IMR-90 (cell line): ENCODE results near the gene SHISAL1. TPM values are rescaled to one million over a fixed set of nuclear protein-coding genes. Genes with fewer than 3 reads are reported as not detected.

Experiments used
- ATAC-seq: fragments of 200-7000 bp; cut with Tn5 transposase; 2 replicates; pipeline ENCODE4 v1.9.1; 2020; ENCODE audit warnings: low read depth, mild to moderate bottlenecking, moderate library complexity
- BruUV-seq: library from RNA; stranded (reverse); fragments of 400-500 nt; replicated peaks from 2 replicates; lab custom pipeline; 2021; lab: Mats Ljungman, UMichigan
- CTCF ChIA-PET: fragments of 300-600 bp; formaldehyde crosslinking; extraction: SDS; loops from one replicate; lab custom pipeline; 2021; ENCODE audit warnings: antibody characterized with exemption; lab: Yijun Ruan, JAX
- POLR2A ChIA-PET: fragments of 300-600 bp; sonication (Branson Sonifier 250); formaldehyde crosslinking; loops from one replicate; lab custom pipeline; 2022; ENCODE audit warnings: antibody characterized with exemption; ENCODE audit not compliant: unreplicated experiment; lab: Charles Lee
- DNase-seq: peaks from one replicate; pipeline ENCODE4 v3.0.0; 2013
- H2AFZ ChIP-seq: replicated peaks from 2 replicates; pipeline ENCODE3; 2013; ENCODE audit warnings: low read length, mild to moderate bottlenecking; ENCODE audit not compliant: poor library complexity
- H2AK5ac ChIP-seq: 2 replicates; pipeline ENCODE4 v1.6.1; 2013; ENCODE audit warnings: low read depth, low read length, inconsistent platforms
- H2AK9ac ChIP-seq: replicated peaks from 2 replicates; pipeline ENCODE3; 2013; ENCODE audit warnings: mild to moderate bottlenecking, low read depth, low read length, moderate library complexity; ENCODE audit not compliant: poor library complexity
- H2BK120ac ChIP-seq: 2 replicates; pipeline ENCODE4 v1.6.1; 2013; ENCODE audit warnings: low read depth, low read length, inconsistent platforms
- H2BK15ac ChIP-seq: 3 replicates; pipeline ENCODE4 v1.6.1; 2013; ENCODE audit warnings: low read depth, low read length, inconsistent platforms
- H2BK20ac ChIP-seq: 2 replicates; pipeline ENCODE4 v1.6.1; 2013; ENCODE audit warnings: low read depth, mild to moderate bottlenecking, inconsistent platforms, low read length, moderate library complexity
- H2BK5ac ChIP-seq: 2 replicates; pipeline ENCODE4 v1.6.1; 2013; ENCODE audit warnings: mild to moderate bottlenecking, low read depth, low read length, inconsistent platforms; ENCODE audit not compliant: poor library complexity, severe bottlenecking
- H3K14ac ChIP-seq: replicated peaks from 2 replicates; pipeline ENCODE4 v1.6.1; 2013; ENCODE audit warnings: low read depth, low read length, inconsistent platforms
- H3K18ac ChIP-seq: 2 replicates; pipeline ENCODE4 v1.6.1; 2013; ENCODE audit warnings: low read depth, low read length, control low read depth
- H3K23ac ChIP-seq: 2 replicates; pipeline ENCODE4 v1.6.1; 2013; ENCODE audit warnings: low read depth, low read length, inconsistent platforms
- H3K27ac ChIP-seq: 2 replicates; pipeline ENCODE4 v1.5.1; 2013; ENCODE audit warnings: mild to moderate bottlenecking, control low read depth, low read length; ENCODE audit not compliant: insufficient read depth
- H3K27me3 ChIP-seq: 2 replicates; pipeline ENCODE4 v1.6.1; 2013; ENCODE audit warnings: low read length; ENCODE audit not compliant: control insufficient read depth, insufficient read depth
- H3K36me3 ChIP-seq: 2 replicates; pipeline ENCODE4 v1.6.1; 2013; ENCODE audit warnings: low read length, mixed read lengths; ENCODE audit not compliant: control insufficient read depth, insufficient read depth
- H3K4ac ChIP-seq: 2 replicates; pipeline ENCODE4 v1.6.1; 2013; ENCODE audit warnings: low read depth, low read length, inconsistent platforms
- H3K4me1 ChIP-seq: 2 replicates; pipeline ENCODE4 v1.6.1; 2013; ENCODE audit warnings: low read length, mixed read lengths; ENCODE audit not compliant: control insufficient read depth, insufficient read depth
- H3K4me2 ChIP-seq: 2 replicates; pipeline ENCODE4 v1.6.1; 2013; ENCODE audit warnings: low read depth, mild to moderate bottlenecking, control low read depth, low read length, moderate library complexity
- H3K4me3 ChIP-seq: 2 replicates; pipeline ENCODE4 v1.5.1; 2013; ENCODE audit warnings: low read depth, mild to moderate bottlenecking, control low read depth, low read length, moderate library complexity; ENCODE audit not compliant: insufficient read depth
- H3K56ac ChIP-seq: 2 replicates; pipeline ENCODE4 v1.6.1; 2013; ENCODE audit warnings: low read length, inconsistent platforms; ENCODE audit not compliant: insufficient read depth; ENCODE audit errors: extremely low read depth
- H3K79me1 ChIP-seq, 2 experiments: 2 replicates each; pipeline ENCODE4 v1.6.1; 2013; ENCODE audit warnings: low read length in 2 of 2, inconsistent platforms in 1 of 2, low read depth in 1 of 2
- H3K9ac ChIP-seq: 2 replicates; pipeline ENCODE4 v1.6.1; 2013; ENCODE audit warnings: low read depth, low read length, control low read depth
- H3K9me1 ChIP-seq: 2 replicates; pipeline ENCODE4 v1.6.1; 2013; ENCODE audit warnings: low read length, inconsistent platforms; ENCODE audit not compliant: insufficient read depth
- H3K9me3 ChIP-seq: 2 replicates; pipeline ENCODE4 v1.6.1; 2013; ENCODE audit warnings: low read length; ENCODE audit not compliant: control insufficient read depth, insufficient read depth
- H4K20me1 ChIP-seq: 2 replicates; pipeline ENCODE4 v1.6.1; 2013; ENCODE audit warnings: low read length, inconsistent platforms; ENCODE audit not compliant: insufficient read depth
- H4K5ac ChIP-seq: 2 replicates; pipeline ENCODE4 v1.6.1; 2013; ENCODE audit warnings: mild to moderate bottlenecking, low read depth, low read length, control low read depth
- H4K8ac ChIP-seq, 2 experiments: 2 replicates each; pipeline ENCODE4 v1.6.1; 2013; ENCODE audit warnings: low read depth in 2 of 2, low read length in 2 of 2, control low read depth in 1 of 2, inconsistent platforms in 1 of 2
- H4K91ac ChIP-seq: 2 replicates; pipeline ENCODE4 v1.6.1; 2013; ENCODE audit warnings: low read depth, low read length, inconsistent platforms; ENCODE audit not compliant: insufficient read depth
- CHD1 ChIP-seq: IDR thresholded peaks from 2 replicates; pipeline ENCODE4 v1.6.1; 2012; ENCODE audit warnings: low read depth, low read length, improper control_type of control experiment
- FOS ChIP-seq: fragments of 150-350 bp; IDR thresholded peaks from 2 replicates; pipeline ENCODE4 v1.6.1; 2016; ENCODE audit warnings: low read depth, low read length
- SMC3 ChIP-seq: fragments of 150-350 bp; IDR thresholded peaks from 2 replicates; pipeline ENCODE4 v1.6.1; 2016; ENCODE audit warnings: low read depth, mild to moderate bottlenecking, antibody characterized with exemption, low read length, moderate library complexity
- WGBS, 2 experiments: methylation state at CpG; one replicate each; pipeline versions ENCODE4 v1.1.5 to v1.1.7; 2013; ENCODE audit warnings: missing lambda C conversion rate in 2 of 2; ENCODE audit not compliant: insufficient read length in 1 of 2; ENCODE audit errors: extremely low coverage in 2 of 2; 5-methylcytosine and 5-hydroxymethylcytosine counted together
- dilution Hi-C: fragments of 300-500 bp; cut with HindIII; formaldehyde crosslinking; loops from one replicate; pipeline ENCODE4 v1.14.3; 2018; ENCODE audit warnings: low sequenced_read_pairs; ENCODE audit not compliant: unreplicated experiment
- in situ Hi-C: fragments of 300-500 bp; cut with MboI; formaldehyde crosslinking; loops from 3 replicates; pipeline ENCODE4 v1.14.3; 2019; ENCODE audit warnings: low sequenced_read_pairs, inconsistent platforms, mixed read lengths
- intact Hi-C: fragments of 100-400 bp; cut with micrococcal nuclease; formaldehyde crosslinking; loops from 2 replicates; pipeline ENCODE4 v1.10.0; 2022
- polyA plus RNA-seq, 3 experiments: library from polyadenylated mRNA; depleted of rRNA; stranded (reverse); fragments of >200 nt; gene quantifications; 2 replicates each; pipeline ENCODE4 v1.2.3, GENCODE V29; 2012; ENCODE audit warnings: low replicate concordance in 1 of 3
- total RNA-seq: library from RNA; depleted of rRNA; stranded (reverse); fragments of >200 nt; gene quantifications from 2 replicates; pipeline ENCODE4 v1.2.3, GENCODE V29; 2012
- TF ChIP-seq, protein P1 (sequence below): fragments of 150-350 bp; IDR thresholded peaks from 2 replicates; pipeline ENCODE4 v1.6.1; 2016; ENCODE audit warnings: low read depth, mild to moderate bottlenecking, low read length, moderate library complexity, borderline replicate concordance

Gene SHISAL1
- total and polyA plus RNA-seq, 2 of the 4 experiments (the other 2 are of a cell fraction) = 1.0 to 1.4 TPM

DNA sequence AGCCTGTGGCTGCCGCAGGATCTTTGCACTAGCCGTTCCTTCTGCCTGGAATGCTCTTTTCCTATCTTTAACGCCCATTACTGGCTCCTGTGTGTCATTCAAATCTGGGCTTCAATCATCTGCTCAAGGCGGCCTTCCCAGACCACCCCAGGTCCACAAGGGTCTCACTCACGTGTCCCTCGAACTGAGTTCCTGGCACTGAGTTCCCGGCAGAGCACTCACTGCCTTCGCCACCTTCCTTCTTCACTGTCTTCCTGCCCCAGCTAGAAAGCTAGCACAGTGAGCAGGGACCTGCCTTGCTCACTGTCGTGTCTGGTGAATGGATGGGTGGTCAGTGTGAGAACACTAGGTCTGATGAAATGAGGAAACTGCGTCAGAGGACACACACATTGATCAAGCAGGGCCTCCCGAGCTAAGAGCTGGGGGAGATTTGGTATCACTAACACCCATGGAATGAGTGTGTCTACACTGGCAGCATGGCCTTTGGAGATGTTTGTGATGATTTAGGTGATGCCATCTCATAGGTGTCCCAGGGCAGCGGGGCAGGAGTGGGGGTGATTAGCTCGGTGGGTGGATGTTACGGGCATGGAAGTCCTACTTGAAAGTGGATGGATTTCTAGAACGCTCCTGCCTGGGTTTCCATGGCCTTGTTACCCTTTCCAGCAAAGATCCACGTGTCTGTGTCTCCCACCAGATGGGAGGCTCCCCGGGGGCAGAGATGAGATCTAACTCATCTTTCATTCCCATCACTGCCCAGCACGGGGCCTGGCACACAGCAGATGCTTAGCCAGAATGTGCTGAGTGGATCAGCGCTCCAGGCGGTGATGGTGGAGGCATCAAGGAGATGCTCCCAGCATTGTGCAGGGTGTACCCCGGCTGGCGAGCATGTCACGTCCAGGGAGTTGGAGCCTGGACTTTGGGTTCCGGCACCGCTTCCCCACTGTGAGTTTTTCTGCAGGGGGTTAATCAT lies 64.5 kb downstream of the SHISAL1 start:
- H2AK5ac ChIP-seq = no peak overlapping the region
- H2AFZ ChIP-seq = no peak overlapping the region
- H3K9ac ChIP-seq = no peak overlapping the region
- H2AK9ac ChIP-seq = no peak overlapping the region
- no peak overlapping the region for H3K4me3 ChIP-seq
- H4K5ac ChIP-seq = no peak overlapping the region
- H3K14ac ChIP-seq = no peak overlapping the region
- dilution Hi-C loops (no loop called here), in situ Hi-C loops (no loop called here), intact Hi-C loops (no loop called here)
- ChIA-PET CTCF (no interaction called here), POLR2A (no interaction called here)
- H3K18ac ChIP-seq = no peak overlapping the region
- H3K27ac ChIP-seq = no peak overlapping the region
- H2BK5ac ChIP-seq = no peak overlapping the region
- no peak overlapping the region for H4K91ac ChIP-seq
- H3K27me3 ChIP-seq = no peaks in the 10 kb centered on the region
- no peak overlapping the region for H3K23ac ChIP-seq
- H3K9me1 ChIP-seq = no peaks in the 10 kb centered on the region
- TF ChIP-seq, protein P1, sequence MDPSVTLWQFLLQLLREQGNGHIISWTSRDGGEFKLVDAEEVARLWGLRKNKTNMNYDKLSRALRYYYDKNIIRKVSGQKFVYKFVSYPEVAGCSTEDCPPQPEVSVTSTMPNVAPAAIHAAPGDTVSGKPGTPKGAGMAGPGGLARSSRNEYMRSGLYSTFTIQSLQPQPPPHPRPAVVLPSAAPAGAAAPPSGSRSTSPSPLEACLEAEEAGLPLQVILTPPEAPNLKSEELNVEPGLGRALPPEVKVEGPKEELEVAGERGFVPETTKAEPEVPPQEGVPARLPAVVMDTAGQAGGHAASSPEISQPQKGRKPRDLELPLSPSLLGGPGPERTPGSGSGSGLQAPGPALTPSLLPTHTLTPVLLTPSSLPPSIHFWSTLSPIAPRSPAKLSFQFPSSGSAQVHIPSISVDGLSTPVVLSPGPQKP = no peak
- no peak for TF ChIP-seq SMC3
- no peak for TF ChIP-seq CHD1
- no peak for TF ChIP-seq FOS
- H3K4ac ChIP-seq = no peak overlapping the region
- ATAC-seq (no peak), DNase-seq (no peak)
- BruUV-seq = no TSS peak
- 75% methylated on average over 4 of the region's 25 CpGs; no CpG with 5 or more reads in 1 of the 2 experiments for WGBS, 2 experiments
- no peak overlapping the region for H2BK120ac ChIP-seq
- H3K36me3 ChIP-seq = peaks cover 2% of the 10 kb centered on the region; the same call in 1 of the 2 replicates
- no peak overlapping the region for H3K56ac ChIP-seq
- no peak overlapping the region for H2BK15ac ChIP-seq
- no peak overlapping the region for H2BK20ac ChIP-seq
- H3K4me1 ChIP-seq = no peaks in the 10 kb centered on the region
- H4K8ac ChIP-seq = no peak overlapping the region
- peaks cover 11% of the 10 kb centered on the region for H3K9me3 ChIP-seq
- no peaks in the 10 kb centered on the region for H4K20me1 ChIP-seq
- no peaks in the 10 kb centered on the region for H3K79me1 ChIP-seq
- no peak overlapping the region for H3K4me2 ChIP-seq
